Omental fat pad (tissue), 4 donors: ENCODE data around the gene FDX2. TPM values are rescaled to one million over a fixed set of nuclear protein-coding genes. Genes with fewer than 3 reads are reported as not detected.

Source experiments
- ATAC-seq: fragments of 150-250 bp; one replicate; pipeline ENCODE4 v1.9.1; 2016; ENCODE audit warnings: mild to moderate bottlenecking, moderate library complexity; ENCODE audit not compliant: low FRiP score
- DNase-seq: peaks from one replicate; pipeline ENCODE4 v3.0.0-alpha.2; 2019; ENCODE audit warnings: low spot score
- total RNA-seq, 4 donors: library from RNA; depleted of rRNA; stranded (reverse); fragments of >200 nt; gene quantifications; one replicate each; pipeline ENCODE4 v1.1.0, GENCODE V29; 2016
- TF ChIP-seq, protein P1 (sequence below), 3 donors: fragments of 450-650 bp; IDR thresholded peaks; one replicate each; pipeline ENCODE4 v1.5.1; 2016 to 2017; ENCODE audit warnings: antibody characterized with exemption in 3 of 3, mild to moderate bottlenecking in 3 of 3, moderate library complexity in 2 of 3

The FDX2 gene
- total RNA-seq, 4 donors from 2014 or later: 9.0 to 26.2 (median 17.8) TPM

DNA sequence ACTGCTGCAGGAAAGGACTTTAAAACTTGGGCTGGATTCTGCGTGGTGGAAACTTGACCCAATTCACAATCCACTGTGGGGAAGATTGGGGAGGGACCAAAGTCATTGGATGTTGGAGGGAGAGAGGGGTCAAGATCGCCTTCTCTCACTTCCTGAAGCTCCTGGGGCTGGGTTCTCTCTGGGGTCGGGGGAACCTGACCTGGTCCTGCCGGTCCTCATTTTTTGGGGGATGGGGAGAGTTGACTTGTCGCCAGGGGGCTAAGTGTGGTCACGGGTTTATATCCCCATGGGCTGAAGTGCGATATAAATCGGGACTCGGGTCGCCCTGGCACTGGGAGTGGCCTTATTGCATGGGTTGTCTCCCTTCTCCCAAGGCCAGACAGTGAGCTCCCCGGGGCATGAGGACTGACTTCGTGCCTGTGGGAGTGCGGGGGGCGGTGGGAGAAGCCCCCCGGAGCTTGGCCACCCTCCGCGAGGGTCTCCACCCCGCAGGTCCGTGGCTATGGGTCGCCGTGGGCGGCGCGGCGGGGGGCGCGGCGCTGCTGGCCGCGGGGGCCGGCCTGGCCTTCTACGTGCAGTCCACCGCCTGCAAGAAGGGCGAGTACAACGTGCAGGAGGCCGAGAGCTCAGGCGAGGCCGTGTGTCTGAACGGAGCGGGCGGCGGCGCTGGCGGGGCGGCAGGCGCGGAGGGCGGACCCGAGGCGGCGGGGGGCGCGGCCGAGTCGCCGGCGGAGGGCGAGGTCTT lies 19.8 kb downstream of the FDX2 start:
- ATAC-seq: no peak
- TF ChIP-seq, protein P1, sequence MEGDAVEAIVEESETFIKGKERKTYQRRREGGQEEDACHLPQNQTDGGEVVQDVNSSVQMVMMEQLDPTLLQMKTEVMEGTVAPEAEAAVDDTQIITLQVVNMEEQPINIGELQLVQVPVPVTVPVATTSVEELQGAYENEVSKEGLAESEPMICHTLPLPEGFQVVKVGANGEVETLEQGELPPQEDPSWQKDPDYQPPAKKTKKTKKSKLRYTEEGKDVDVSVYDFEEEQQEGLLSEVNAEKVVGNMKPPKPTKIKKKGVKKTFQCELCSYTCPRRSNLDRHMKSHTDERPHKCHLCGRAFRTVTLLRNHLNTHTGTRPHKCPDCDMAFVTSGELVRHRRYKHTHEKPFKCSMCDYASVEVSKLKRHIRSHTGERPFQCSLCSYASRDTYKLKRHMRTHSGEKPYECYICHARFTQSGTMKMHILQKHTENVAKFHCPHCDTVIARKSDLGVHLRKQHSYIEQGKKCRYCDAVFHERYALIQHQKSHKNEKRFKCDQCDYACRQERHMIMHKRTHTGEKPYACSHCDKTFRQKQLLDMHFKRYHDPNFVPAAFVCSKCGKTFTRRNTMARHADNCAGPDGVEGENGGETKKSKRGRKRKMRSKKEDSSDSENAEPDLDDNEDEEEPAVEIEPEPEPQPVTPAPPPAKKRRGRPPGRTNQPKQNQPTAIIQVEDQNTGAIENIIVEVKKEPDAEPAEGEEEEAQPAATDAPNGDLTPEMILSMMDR (IDR thresholded peaks at IDR 0.05): no peak
- DNase-seq: no peak

DNA sequence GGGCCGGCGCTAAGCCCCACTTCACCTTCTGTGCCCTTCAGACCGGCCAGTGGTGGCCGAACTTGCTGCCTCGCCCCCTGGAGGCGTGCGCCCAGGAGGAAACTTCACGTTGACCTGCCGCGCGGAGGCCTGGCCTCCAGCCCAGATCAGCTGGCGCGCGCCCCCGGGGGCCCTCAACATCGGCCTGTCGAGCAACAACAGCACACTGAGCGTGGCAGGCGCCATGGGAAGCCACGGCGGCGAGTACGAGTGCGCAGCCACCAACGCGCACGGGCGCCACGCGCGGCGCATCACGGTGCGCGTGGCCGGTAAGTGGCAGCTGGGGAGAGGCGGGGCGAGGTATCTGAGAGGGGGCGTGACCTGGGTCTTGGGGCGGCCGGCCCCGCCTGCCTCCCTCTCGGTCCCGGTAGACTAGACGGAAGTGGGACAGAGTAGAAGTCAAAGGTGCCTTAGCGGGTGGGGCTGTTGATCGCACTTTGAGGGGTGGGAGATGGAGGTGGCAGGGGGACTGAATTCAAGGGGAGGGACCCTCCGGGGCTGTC lies 20.4 kb downstream of the FDX2 start:
- TF ChIP-seq, protein P1 (IDR thresholded peaks at IDR 0.05): no peak
- ATAC-seq: no peak
- DNase-seq: no peak

DNA sequence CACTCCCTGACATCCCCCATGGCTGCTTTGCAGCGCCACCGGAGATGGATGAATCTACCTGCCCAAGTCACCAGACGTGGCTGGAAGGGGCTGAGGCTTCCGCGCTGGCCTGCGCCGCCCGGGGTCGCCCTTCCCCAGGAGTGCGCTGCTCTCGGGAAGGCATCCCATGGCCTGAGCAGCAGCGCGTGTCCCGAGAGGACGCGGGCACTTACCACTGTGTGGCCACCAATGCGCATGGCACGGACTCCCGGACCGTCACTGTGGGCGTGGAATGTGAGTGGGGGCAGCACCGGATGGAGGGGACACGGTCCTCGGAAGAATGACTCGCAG lies 21.5 kb downstream of the FDX2 start:
- ATAC-seq: no peak
- TF ChIP-seq, protein P1 (IDR thresholded peaks at IDR 0.05): no peak

DNA sequence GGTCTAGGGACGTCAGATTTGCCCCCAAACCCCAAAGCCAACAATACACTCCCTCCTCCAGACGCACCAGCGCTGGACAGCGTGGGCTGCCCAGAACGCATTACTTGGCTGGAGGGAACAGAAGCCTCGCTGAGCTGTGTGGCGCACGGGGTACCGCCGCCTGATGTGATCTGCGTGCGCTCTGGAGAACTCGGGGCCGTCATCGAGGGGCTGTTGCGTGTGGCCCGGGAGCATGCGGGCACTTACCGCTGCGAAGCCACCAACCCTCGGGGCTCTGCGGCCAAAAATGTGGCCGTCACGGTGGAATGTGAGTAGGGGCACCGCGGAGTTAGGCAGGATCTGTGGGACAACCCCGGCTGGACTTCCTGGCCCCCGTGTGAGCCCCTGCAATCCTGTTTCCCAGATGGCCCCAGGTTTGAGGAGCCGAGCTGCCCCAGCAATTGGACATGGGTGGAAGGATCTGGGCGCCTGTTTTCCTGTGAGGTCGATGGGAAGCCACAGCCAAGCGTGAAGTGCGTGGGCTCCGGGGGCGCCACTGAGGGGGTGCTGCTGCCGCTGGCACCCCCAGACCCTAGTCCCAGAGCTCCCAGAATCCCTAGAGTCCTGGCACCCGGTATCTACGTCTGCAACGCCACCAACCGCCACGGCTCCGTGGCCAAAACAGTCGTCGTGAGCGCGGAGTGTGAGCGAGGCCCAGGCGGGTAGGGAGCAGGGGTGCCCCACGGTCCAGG lies 22.0 kb downstream of the FDX2 start:
- DNase-seq: no peak
- TF ChIP-seq, protein P1 (IDR thresholded peaks at IDR 0.05): no peak
- ATAC-seq: no peak

More for the DNA sequence above, 21.5 kb downstream of the FDX2 start:
- no peak for DNase-seq

DNA sequence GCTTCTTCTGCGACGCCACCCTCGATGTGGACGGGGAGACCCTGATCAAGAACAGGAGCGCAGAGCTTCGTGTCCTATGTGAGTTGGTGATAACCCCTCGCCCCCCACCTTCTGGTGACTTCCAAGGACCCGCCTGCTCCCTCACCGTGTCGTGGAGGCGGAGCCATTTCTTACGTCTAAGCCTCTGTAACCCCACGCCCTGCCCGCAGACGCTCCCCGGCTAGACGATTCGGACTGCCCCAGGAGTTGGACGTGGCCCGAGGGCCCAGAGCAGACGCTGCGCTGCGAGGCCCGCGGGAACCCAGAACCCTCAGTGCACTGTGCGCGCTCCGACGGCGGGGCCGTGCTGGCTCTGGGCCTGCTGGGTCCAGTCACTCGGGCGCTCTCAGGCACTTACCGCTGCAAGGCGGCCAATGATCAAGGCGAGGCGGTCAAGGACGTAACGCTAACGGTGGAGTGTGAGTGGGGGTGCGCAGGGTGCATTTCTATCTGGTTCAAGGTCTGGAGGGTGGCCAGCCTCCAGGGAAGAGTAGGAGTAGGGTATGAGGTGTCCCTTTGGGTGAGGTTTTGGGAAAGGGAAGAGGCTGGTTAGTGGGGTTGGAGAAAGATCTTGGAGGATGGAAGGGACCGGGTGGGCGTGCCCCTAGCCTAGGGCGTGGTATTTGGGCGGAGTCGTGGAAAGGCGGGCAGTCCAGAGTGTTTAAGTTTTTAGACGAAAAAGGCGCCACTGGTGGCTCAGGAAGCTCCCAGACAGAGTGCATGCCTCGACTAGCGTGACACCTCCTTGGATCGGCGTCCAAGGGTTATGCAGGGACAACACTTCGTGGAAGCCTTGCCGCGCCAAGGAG lies 22.8 kb downstream of the FDX2 start:
- ATAC-seq (no peak), DNase-seq (no peak)
- TF ChIP-seq, protein P1 (IDR thresholded peaks at IDR 0.05): no peak

DNA sequence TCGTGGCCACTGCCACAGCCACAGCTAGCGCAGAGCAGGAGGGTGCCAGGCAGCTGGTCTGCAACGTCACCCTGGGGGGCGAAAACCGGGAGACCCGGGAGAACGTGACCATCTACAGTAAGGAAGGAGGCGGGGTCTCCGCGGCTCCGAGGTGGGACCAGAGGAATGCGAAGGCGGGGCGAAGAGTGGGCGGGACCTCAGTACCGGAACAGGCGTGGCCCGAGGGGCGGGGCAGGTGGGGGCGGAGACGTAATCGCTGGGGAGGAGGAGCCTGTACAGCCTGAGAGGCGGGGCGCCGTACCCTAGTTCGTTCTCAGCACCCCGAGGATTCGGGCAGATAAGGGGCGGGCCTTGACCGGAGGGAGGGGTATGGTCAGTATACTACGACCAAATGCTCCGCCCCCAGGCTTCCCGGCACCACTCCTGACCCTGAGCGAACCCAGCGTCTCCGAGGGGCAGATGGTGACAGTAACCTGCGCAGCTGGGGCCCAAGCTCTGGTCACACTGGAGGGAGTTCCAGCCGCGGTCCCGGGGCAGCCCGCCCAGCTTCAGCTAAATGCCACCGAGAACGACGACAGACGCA lies 23.5 kb downstream of the FDX2 start:
- TF ChIP-seq, protein P1 (IDR thresholded peaks at IDR 0.05): no peak
- ATAC-seq (peak; percentile 58), DNase-seq (peak; percentile 66)
